ENCODE measurements around the gene SOX6. TPM values are rescaled to one million over a fixed set of nuclear protein-coding genes. Genes with fewer than 3 reads are reported as not detected.

The SOX6 gene
- total RNA-seq, 1 donor from 2014 or later: 7.6 TPM

GRCh38 chr11:16261836-16262644, 94.3 kb downstream of the SOX6 start:
- Histone ChIP-seq H4K20me1 (ENCODE audit: low read depth) (no peaks in the 10 kb centered on the region), H3K9me3 (ENCODE audit: low read depth) (no peaks in the 10 kb centered on the region), H3K79me2 (ENCODE audit: low read depth) (no peaks in the 10 kb centered on the region), H3K36me3 (no peaks in the 10 kb centered on the region), H3K4me1 (no peaks in the 10 kb centered on the region), H3K27me3 (peaks cover 30% of the 10 kb centered on the region), H3K27ac (no peak overlapping the region), H3F3A (ENCODE audit: low read depth) (no peaks in the 10 kb centered on the region), H2AFZ (replicated peaks) (no peak overlapping the region), H3K4me2 (no peak overlapping the region), H3K9ac (no peak overlapping the region), H3K4me3 (no peak overlapping the region)
- no peak overlapping the region for H3K27ac Mint-ChIP-seq
- no peak overlapping the region for H3K4me3 Mint-ChIP-seq
- H3K9me3 Mint-ChIP-seq: peaks cover 9% of the 10 kb centered on the region
- H3K4me1 Mint-ChIP-seq: no peaks in the 10 kb centered on the region
- no peak for DNase-seq (ENCODE audit: low spot score)
- TF ChIP-seq EZH2 (IDR thresholded peaks at IDR 0.05) (no peak), EZH2phosphoT487 (IDR thresholded peaks at IDR 0.05) (no peak), CTCF (IDR thresholded peaks at IDR 0.05) (no peak)
- H3K27me3 Mint-ChIP-seq (ENCODE audit: insufficient read depth, low read depth): no peaks in the 10 kb centered on the region
- peaks cover 5% of the 10 kb centered on the region for H3K36me3 Mint-ChIP-seq

GRCh38 chr11:16252373-16252772, 104.0 kb downstream of the SOX6 start:
- Mint-ChIP-seq H3K27ac (no peak overlapping the region), H3K36me3 (peaks cover 13% of the 10 kb centered on the region), H3K4me3 (no peak overlapping the region), H3K27me3 (ENCODE audit: insufficient read depth, low read depth) (no peaks in the 10 kb centered on the region), H3K9me3 (peaks cover 17% of the 10 kb centered on the region), H3K4me1 (peaks cover 3% of the 10 kb centered on the region)
- Histone ChIP-seq H3K27me3 (peaks cover 19% of the 10 kb centered on the region), H3K4me1 (no peaks in the 10 kb centered on the region), H3K36me3 (no peaks in the 10 kb centered on the region), H3F3A (ENCODE audit: low read depth) (no peaks in the 10 kb centered on the region), H3K4me3 (no peak overlapping the region), H3K27ac (no peak overlapping the region), H3K9ac (no peak overlapping the region), H3K79me2 (ENCODE audit: low read depth) (no peaks in the 10 kb centered on the region), H3K9me3 (ENCODE audit: low read depth) (no peaks in the 10 kb centered on the region), H4K20me1 (ENCODE audit: low read depth) (no peaks in the 10 kb centered on the region), H3K4me2 (no peak overlapping the region), H2AFZ (replicated peaks) (peak overlapping the region; percentile 68)
- no peak for TF ChIP-seq EZH2phosphoT487 (IDR thresholded peaks at IDR 0.05)
- peak; percentile 36 for TF ChIP-seq CTCF (IDR thresholded peaks at IDR 0.05)
- TF ChIP-seq EZH2 (IDR thresholded peaks at IDR 0.05): no peak
- DNase-seq (ENCODE audit: low spot score): peak; percentile 29

- Histone ChIP-seq H3K9ac (no peak overlapping the region), H3K4me3 (no peak overlapping the region), H3F3A (ENCODE audit: low read depth) (no peaks in the 10 kb centered on the region), H4K20me1 (ENCODE audit: low read depth) (no peaks in the 10 kb centered on the region), H3K36me3 (no peaks in the 10 kb centered on the region), H2AFZ (replicated peaks) (no peak overlapping the region), H3K4me2 (no peak overlapping the region), H3K4me1 (no peaks in the 10 kb centered on the region), H3K9me3 (ENCODE audit: low read depth) (no peaks in the 10 kb centered on the region), H3K27ac (no peak overlapping the region), H3K27me3 (no peaks in the 10 kb centered on the region), H3K79me2 (ENCODE audit: low read depth) (no peaks in the 10 kb centered on the region)
- Mint-ChIP-seq H3K9me3 (peaks cover 22% of the 10 kb centered on the region), H3K27me3 (ENCODE audit: insufficient read depth, low read depth) (no peaks in the 10 kb centered on the region), H3K4me3 (no peak overlapping the region), H3K27ac (no peak overlapping the region), H3K4me1 (peaks cover 3% of the 10 kb centered on the region), H3K36me3 (peaks cover 10% of the 10 kb centered on the region)
- DNase-seq (ENCODE audit: low spot score): no peak
- TF ChIP-seq EZH2phosphoT487 (IDR thresholded peaks at IDR 0.05) (no peak), EZH2 (IDR thresholded peaks at IDR 0.05) (no peak), CTCF (IDR thresholded peaks at IDR 0.05) (no peak)
Observed at GRCh38 chr11:16248248-16248647, 108.1 kb downstream of the SOX6 start.
